ENCODE results near the gene MRPS33.

Gene MRPS33

DNA sequence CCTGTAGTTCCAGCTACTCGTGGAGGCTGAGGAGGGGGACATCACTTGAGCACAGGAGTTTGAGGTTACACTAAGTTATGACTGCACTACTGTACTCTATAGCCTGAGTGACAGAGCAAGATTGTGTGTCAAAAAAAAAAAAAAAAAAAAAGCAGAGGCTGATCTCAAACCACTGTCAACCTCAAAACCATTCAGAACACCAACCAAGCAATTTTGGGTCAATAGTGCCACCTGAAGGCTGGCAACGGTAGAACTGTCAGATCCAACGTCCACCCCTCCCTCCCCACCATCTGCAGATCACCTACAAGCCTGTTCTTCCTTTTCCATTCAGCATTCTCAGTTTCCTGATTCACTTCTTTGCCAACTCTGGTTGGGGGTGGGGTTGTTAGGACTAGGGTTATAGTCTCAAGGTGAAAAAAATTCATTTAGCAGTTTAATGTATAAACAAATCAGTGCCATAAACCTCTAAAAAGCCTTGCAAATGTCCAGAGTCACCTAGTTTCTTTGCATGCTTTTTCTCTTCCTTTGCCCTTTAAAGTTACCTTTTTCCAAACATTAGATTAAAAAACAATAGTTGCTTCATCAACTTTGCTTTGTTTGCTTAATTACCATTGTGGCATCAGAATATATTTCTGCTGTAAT lies 2.6 kb downstream of the MRPS33 start:
- Histone ChIP-seq H3K4me2 (ENCODE audit: low read depth, low read length, poor library complexity, severe bottlenecking) (peak overlapping the region; percentile 21), H3K4me3 (ENCODE audit: low read length, poor library complexity, severe bottlenecking) (no peak overlapping the region), H2AFZ (ENCODE audit: low read length) (no peak overlapping the region), H3K36me3 (ENCODE audit: insufficient read depth, low read length) (no peaks in the 10 kb centered on the region), H3K9ac (ENCODE audit: low read depth, low read length, poor library complexity, severe bottlenecking) (no peak overlapping the region), H3K79me2 (ENCODE audit: insufficient read depth, low read length) (peaks cover 15% of the 10 kb centered on the region), H3K9me2 (replicated peaks; ENCODE audit: low read depth, low read length) (no peaks in the 10 kb centered on the region), H3K27me3 (ENCODE audit: insufficient read depth, low read length, poor library complexity, severe bottlenecking) (peaks cover 15% of the 10 kb centered on the region), H4K20me1 (ENCODE audit: insufficient read depth, low read length, poor library complexity, severe bottlenecking) (no peaks in the 10 kb centered on the region), H3K9me3 (ENCODE audit: insufficient read depth, low read depth, low read length) (no peaks in the 10 kb centered on the region), H3K4me1 (ENCODE audit: insufficient read depth, low read length, poor library complexity, severe bottlenecking) (peaks cover 19% of the 10 kb centered on the region), H3F3A (ENCODE audit: low read depth) (no peaks in the 10 kb centered on the region)
- TF ChIP-seq, protein P1, sequence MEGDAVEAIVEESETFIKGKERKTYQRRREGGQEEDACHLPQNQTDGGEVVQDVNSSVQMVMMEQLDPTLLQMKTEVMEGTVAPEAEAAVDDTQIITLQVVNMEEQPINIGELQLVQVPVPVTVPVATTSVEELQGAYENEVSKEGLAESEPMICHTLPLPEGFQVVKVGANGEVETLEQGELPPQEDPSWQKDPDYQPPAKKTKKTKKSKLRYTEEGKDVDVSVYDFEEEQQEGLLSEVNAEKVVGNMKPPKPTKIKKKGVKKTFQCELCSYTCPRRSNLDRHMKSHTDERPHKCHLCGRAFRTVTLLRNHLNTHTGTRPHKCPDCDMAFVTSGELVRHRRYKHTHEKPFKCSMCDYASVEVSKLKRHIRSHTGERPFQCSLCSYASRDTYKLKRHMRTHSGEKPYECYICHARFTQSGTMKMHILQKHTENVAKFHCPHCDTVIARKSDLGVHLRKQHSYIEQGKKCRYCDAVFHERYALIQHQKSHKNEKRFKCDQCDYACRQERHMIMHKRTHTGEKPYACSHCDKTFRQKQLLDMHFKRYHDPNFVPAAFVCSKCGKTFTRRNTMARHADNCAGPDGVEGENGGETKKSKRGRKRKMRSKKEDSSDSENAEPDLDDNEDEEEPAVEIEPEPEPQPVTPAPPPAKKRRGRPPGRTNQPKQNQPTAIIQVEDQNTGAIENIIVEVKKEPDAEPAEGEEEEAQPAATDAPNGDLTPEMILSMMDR (conservative IDR thresholded peaks at IDR 0.05; ENCODE audit: low read length): peak; percentile 67
- TF ChIP-seq EZH2phosphoT487 (IDR thresholded peaks at IDR 0.05; ENCODE audit: borderline replicate concordance): no peak

DNA sequence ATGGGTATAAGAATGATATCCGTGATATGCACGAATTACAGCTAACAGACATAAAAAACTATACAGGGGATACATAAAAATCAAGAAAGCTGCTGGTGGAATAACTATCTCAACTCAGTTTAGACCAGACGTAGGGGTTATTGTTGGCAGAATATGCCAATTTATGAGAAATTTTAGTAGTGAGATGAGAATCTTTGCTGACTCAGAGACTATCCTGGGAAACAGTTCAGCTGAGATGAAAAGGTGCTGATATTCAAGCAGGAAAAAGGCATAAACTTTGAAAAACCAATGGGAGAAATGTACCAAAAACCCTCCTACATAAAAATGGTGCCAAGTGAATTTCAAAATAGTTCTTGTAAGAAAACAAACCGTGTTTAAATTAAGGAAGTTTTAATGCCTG lies 3.3 kb downstream of the MRPS33 start:
- Histone ChIP-seq H4K20me1 (ENCODE audit: insufficient read depth, low read length, poor library complexity, severe bottlenecking) (no peaks in the 10 kb centered on the region), H3K9me3 (ENCODE audit: insufficient read depth, low read depth, low read length) (no peaks in the 10 kb centered on the region), H3K36me3 (ENCODE audit: insufficient read depth, low read length) (no peaks in the 10 kb centered on the region), H3K9me2 (replicated peaks; ENCODE audit: low read depth, low read length) (no peaks in the 10 kb centered on the region), H3F3A (ENCODE audit: low read depth) (no peaks in the 10 kb centered on the region), H3K9ac (ENCODE audit: low read depth, low read length, poor library complexity, severe bottlenecking) (no peak overlapping the region), H2AFZ (ENCODE audit: low read length) (no peak overlapping the region), H3K4me2 (ENCODE audit: low read depth, low read length, poor library complexity, severe bottlenecking) (no peak overlapping the region), H3K4me3 (ENCODE audit: low read length, poor library complexity, severe bottlenecking) (no peak overlapping the region), H3K79me2 (ENCODE audit: insufficient read depth, low read length) (peaks cover 15% of the 10 kb centered on the region), H3K27me3 (ENCODE audit: insufficient read depth, low read length, poor library complexity, severe bottlenecking) (peaks cover 8% of the 10 kb centered on the region), H3K4me1 (ENCODE audit: insufficient read depth, low read length, poor library complexity, severe bottlenecking) (peaks cover 19% of the 10 kb centered on the region)
- no peak for TF ChIP-seq EZH2phosphoT487 (IDR thresholded peaks at IDR 0.05; ENCODE audit: borderline replicate concordance)
- TF ChIP-seq, protein P1 (conservative IDR thresholded peaks at IDR 0.05; ENCODE audit: low read length): no peak

DNA sequence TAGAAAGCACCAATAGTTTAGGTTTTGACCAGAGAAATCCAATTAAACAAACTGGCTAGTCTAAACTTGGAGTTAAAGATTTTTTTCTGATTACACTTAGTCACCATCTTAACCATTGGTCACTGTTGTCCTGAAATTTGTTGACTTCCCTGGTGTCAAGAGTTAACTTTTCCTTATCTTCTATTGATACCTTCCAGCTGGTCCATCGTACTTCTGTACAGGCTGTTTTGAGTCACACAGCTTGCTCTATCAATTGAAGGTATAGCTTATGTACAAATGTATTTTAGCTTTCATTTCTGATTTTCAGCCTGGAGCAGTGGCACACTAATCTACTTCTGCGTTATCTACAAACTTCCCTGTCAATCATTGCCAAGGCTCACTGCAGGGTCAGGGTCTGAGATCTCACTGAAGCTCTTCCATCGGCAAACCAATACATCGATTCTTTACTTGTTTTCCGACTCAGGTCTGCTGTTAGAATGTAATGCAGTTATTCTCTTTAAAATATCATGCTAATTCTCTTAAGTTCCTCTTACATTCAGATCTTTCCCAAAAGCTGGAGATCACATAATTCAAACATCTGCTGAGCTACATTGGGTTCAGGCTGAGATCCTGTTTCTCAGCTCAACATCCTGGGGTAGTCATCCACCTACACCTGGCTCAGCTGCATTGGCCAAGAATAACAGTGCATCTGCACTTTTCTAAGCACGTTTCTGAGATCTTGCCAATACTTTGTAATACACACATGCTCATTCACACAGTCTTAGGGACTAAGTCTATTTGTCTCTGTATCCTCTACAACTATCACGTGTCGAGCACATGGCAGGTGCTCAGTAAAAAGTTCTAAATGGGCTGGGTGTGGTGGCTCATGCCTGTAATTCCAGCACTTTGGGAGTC lies 11.3 kb downstream of the MRPS33 start:
- TF ChIP-seq EZH2phosphoT487 (IDR thresholded peaks at IDR 0.05; ENCODE audit: borderline replicate concordance): no peak
- TF ChIP-seq, protein P1 (conservative IDR thresholded peaks at IDR 0.05; ENCODE audit: low read length): no peak
- H3K4me3 ChIP-seq (ENCODE audit: low read length, poor library complexity, severe bottlenecking): no peak overlapping the region
- H3K9me3 ChIP-seq (ENCODE audit: insufficient read depth, low read depth, low read length): no peaks in the 10 kb centered on the region
- no peaks in the 10 kb centered on the region for H3K9me2 ChIP-seq (replicated peaks; ENCODE audit: low read depth, low read length)
- no peaks in the 10 kb centered on the region for H3K79me2 ChIP-seq (ENCODE audit: insufficient read depth, low read length)
- no peaks in the 10 kb centered on the region for H3F3A ChIP-seq (ENCODE audit: low read depth)
- no peaks in the 10 kb centered on the region for H3K27me3 ChIP-seq (ENCODE audit: insufficient read depth, low read length, poor library complexity, severe bottlenecking)
- H3K36me3 ChIP-seq (ENCODE audit: insufficient read depth, low read length): no peaks in the 10 kb centered on the region; the same call in 1 of the 2 replicates
- H3K9ac ChIP-seq (ENCODE audit: low read depth, low read length, poor library complexity, severe bottlenecking): no peak overlapping the region
- no peaks in the 10 kb centered on the region for H4K20me1 ChIP-seq (ENCODE audit: insufficient read depth, low read length, poor library complexity, severe bottlenecking)
- H3K4me1 ChIP-seq (ENCODE audit: insufficient read depth, low read length, poor library complexity, severe bottlenecking): no peaks in the 10 kb centered on the region
- no peak overlapping the region for H2AFZ ChIP-seq (ENCODE audit: low read length)
- H3K4me2 ChIP-seq (ENCODE audit: low read depth, low read length, poor library complexity, severe bottlenecking): no peak overlapping the region
